HG02938 (cell line): Measurements from ENCODE around the gene DPYD.

Source experiments
- ATAC-seq: cut with Tn5 transposase; IDR thresholded peaks from one replicate; pipeline ENCODE4 v1.9.1; 2021; ENCODE audit warnings: mild to moderate bottlenecking, moderate library complexity; ENCODE audit not compliant: unreplicated experiment

DPYD gene

DNA sequence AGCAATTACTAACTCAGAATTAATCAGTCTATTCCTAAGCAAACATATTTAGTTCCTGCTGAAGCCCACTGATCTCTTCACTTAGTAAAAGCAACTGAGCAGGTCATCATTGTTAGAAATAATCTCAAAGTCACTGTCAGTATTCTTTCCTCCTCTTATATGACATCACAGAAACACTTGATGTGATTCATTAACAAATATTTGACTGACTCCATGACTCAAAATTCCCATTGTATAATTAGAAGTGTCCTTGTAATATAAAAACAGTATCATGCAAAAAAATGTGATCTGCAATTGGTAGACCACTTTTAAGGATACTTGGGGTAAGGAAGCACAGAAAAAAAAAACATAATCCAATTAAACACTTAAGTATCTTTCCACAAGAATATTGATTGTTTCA lies 194.4 kb downstream of the DPYD start:
- ATAC-seq: no peak

DNA sequence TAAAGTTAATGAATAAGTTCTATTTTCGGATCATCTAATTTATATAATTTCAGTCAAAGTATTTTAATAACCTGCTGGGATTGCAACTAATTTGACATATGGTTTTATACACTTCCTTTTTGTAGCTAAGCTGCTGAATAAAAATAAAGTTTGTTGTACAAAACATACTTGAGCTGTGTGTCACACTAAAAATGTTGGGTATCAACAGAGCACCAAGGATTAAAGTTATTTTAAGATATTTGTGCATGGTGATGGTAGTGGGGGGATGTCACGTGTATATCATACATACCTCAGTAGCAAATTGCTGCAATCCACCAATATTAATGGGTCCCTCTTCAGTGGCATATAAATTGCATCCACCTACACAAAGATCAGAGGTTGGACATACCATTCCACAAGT lies 199.6 kb downstream of the DPYD start:
- no peak for ATAC-seq

DNA sequence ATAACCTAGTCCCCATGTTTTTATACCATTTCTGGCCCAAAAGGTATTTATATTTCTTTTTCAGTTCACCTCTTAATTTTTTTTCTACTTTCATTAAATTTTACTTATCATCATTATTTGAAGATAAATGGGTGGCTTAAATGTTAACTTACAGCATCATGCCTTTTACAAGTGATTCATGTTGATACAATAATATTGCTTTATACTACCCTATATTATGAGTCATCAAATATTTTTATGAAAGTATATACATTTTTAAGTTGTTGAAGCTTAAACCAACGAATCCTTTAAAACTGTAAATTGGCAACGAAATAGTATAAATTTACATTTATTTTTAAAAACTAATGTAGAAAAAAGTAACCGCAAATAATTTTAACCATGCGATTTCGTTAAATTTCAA lies 207.9 kb downstream of the DPYD start:
- no peak for ATAC-seq

DNA sequence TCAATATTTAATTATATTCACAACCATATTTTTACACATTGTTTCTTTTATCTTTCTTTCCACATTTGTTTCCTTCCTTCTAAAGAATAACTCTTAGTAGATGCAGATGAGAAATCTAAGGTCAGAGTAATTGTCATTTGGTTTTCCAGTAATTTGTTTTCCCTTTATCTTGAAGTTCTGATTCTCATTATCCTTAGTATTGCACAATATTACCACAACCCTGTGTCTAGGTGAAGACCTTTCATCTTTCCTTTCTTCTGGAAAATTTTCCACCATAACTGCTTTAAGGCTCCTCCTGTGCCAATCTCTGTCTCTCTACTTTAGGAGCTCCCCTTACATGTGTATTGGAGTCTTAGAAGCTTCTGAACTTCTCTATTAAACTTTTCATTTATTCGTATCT lies 209.0 kb downstream of the DPYD start:
- ATAC-seq: no peak

DNA sequence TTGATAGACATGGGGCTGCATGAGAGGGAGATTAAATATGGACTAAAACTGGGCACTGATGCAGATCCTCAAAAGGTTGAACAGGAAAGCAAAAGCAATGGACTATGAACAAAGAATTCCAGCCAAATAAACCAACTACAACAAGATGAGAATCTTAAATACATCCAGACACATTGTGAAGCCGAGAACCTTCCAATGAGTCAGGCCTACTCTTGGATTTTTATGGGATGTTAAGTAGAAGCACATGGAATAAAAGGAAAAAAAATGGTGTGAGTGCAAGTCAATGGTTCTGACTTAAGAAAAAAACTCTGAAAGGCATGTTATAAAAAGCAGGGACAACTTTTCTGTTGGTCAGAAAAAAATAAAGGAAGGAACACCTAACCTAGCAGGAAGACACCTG lies 227.2 kb downstream of the DPYD start:
- ATAC-seq: no peak

DNA sequence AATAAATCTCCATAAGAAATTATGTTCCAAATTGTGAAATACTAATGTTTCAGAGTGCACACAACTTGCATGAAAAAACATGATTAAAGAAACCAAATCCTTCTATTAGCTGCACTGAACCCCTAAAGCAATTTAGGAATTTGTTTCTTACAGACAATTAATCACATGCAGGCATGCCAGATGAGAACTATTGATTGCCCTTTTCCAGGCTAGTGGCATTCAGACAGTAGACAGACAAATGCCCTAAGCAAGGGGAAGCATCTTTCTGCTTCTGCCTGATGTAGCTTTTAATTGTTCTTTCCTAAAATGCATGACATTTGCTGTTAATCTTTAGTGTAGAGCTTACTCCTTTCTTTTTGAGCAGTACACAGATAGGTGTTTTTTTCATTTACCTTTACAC lies 229.5 kb downstream of the DPYD start:
- no peak for ATAC-seq

DNA sequence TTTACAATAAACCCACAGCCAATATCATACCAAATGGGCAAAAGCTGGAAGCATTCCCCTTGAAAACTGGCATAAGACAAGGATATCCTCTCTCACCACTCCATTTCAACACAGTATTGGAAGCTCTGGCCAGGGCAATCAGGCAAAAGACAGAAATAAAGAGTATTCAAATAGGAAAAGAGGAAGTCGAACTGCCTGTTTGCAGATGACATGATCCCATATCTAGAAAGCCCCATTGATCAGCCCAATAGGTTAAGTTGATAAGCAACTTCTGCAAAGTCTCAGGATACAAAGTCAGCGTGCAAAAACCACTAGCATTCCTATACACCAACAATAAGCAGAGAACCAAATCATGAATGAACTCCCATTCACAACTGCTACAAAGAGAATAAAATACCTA lies 235.5 kb downstream of the DPYD start:
- ATAC-seq: no peak

DNA sequence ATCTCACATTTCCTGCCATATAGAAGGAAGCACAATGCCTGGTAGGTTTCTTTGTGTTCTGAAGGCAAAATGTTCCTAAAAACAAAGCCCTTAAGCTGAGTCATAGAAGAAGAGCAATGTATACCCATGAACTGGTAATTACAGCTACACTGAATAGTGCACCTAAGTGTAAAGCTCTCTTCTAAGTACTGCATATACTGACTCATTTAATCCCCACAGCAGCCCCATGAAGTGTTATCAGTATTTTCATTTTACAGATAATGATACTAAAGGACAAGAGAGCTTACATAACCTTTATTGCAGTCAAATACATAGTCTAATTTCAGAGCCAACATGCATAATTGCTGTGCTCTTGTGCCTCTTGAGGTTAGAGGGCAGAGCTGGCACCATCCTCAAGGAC lies 239.9 kb downstream of the DPYD start:
- ATAC-seq: no peak

DNA sequence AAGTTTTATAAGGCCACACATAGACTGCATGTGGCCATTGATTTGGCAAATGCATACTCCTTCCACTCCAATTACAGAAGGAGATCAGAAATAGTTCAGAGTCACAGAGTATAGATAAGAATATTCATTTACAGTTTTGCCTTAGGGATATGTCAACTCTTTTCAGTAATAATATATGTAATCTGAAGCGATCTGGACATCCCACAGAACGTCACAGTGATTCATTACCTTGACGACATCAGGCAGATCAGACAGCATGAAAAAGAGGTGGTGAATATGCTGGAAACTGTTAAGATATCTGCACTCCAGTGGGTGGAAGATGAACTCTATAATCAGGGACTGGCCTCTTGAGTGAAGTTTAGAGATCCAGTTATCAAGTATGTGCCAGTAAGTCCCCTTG lies 240.4 kb downstream of the DPYD start:
- no peak for ATAC-seq

DNA sequence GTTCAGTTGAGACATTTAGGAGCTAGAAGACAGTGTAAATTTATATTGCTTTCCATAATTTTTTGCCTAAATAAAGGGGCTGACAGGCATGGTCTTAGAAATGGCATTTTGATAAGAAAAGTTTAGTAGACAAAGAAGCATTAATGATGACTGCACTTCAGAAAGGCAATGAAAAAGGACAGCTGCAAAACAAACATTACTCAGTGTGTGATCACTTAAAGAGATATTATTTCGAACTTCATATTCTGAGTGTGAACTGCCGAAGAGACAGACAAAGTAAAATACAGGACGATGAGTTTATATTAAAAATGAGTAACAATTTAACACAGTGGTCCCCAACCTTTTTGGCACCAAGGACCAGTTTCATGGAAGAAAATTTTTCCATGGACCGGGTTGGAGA lies 243.1 kb downstream of the DPYD start:
- no peak for ATAC-seq

DNA sequence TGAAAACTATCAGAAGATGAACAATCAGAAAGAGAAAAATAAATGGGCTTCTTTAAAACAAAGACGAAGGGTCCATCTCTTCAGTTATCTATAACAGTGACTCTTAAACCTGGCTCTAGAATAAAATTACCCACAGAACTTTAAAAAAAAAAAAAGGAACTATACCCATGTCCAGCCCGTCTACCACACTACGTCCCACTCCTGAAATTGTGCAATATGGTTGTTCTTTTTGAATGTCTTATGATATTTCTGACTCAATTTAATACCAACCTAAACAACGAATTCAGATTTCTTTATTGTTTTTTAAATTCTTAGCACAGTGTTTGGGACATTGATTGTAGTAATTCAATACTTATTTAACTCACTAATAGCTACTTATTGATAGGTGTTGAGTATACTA lies 246.3 kb downstream of the DPYD start:
- no peak for ATAC-seq

DNA sequence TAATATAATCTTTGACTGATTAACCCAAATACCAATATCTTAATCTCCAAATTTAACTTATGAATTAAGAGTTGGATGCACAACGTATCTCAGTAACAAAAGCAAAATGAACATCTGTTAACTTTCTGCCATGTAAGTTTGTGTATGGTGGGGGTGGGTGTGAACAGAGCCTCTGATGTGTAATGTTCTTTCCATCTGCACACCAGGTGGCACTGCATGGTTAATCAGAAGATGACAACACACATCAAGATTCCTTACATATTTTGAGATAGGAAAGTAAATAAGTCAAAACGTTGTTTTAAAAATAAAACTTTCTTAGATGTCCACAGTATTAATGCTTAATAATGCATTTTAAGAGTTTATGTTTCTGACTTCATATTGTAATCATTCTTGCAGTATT lies 251.9 kb downstream of the DPYD start:
- ATAC-seq: no peak

DNA sequence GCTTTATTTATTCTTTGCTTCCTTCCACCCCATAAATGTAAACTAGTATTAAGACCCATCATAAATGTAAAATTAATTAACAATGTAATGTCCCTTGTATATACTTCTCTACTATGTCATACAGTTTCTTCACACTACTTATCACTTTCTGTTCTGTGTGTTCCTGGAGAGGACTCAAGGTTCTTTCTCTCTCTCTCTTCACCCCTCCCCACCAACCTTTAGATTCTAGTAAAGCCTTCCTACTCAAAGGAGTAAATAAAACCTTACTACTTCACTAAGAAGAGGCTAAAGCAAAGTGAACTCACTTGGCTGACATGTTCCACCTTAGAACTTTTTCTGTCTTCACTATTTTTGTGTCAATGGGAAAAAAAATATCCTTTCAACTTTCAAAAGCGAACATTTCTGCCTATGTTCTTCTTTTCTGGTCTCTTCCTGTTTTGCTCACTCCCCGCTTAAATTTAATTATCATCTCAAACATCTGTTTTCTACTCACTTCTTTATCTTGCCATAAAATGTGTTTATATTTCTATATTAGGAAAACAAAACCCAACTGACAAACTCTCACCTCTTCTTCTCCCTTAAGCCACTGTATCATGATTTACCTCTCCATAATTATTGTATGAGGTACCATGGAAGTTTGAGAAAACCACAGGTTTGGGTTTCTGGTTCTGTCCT lies 260.3 kb downstream of the DPYD start:
- no peak for ATAC-seq

DNA sequence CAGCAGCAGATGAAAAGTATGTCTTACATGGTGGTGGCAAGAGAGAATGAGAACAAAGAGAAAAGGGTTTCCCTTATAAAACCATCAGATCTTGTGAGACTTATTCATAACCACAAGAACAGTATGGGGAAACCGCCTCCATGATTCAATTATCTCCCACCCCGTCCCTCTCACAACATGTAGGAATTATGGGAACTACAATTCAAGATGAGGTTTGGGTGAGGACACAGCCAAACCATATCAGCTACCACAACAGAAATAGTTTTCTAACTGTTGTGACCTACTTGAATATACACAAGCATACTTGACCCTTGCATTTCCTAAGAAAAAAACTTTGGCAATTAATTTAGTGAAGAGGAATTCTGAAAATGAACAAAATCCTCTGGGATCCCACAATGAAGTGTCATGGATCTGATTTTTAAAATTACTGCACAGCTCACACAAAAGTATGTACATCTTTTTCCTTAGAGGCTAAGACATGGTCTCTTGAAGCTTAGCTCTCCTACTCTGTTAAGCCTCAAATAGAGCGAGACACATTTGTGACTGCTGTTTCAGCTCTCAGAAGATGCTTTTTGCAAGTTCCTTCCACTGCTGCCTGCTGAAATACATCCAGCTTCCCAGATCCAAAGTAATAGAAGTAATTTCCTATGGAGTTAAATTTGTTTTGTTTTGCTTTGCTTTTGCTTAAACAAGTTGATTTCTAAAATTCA lies 265.8 kb downstream of the DPYD start:
- no peak for ATAC-seq

DNA sequence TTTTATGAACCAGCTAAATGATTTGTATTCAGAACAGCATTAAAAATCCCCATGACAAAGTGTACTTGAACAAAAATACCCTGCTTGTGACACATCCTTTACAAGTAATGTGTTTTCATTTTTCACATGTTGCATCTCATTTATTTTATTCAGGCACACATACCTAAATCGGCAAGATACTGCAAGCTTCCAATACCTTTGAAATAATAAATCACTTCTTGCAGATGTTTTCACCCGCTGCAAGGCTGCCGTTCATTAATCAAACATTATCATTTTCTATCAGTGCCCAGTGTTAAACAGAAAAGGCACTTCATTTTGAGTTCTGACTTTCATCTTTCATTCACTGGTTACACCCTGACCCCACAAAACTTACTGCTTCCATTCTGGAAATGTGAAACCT lies 269.6 kb downstream of the DPYD start:
- ATAC-seq: no peak

DNA sequence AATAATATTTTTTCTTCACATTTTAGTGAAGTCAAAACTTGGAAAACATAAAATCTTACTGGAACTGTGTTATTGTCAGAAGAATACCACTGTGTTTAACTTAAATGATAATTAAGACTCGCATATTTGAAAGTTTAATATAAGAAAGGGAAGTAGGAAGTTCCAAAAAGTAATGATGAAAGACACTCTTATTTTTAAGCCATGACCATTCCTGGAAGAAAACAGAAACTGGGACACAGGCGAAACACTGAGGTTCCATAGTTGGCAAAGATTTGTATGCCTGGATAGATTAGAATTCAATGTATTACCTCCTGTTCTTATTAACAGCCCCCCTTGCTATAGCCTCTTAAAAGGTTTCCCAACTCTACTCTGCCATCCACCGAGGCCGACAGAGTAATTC lies 271.2 kb downstream of the DPYD start:
- ATAC-seq: no peak

DNA sequence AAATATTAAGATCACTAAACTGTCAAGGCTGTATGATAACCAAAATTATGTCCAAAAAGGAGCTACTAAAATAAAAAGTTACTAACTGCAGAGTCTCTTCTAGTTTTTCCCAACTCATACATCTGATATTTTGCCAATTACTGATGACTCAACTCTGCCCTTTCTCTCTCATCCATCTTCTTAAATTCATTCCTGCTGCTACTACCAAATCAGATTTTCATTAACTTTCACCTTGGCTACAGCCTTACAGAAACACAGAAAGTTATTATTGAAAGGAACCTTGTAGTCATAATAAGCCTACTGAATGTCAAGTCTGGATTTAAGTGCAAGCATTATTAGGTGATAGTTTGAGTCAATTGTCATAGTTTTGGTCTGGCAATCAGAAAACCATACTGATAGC lies 273.1 kb downstream of the DPYD start:
- no peak for ATAC-seq

DNA sequence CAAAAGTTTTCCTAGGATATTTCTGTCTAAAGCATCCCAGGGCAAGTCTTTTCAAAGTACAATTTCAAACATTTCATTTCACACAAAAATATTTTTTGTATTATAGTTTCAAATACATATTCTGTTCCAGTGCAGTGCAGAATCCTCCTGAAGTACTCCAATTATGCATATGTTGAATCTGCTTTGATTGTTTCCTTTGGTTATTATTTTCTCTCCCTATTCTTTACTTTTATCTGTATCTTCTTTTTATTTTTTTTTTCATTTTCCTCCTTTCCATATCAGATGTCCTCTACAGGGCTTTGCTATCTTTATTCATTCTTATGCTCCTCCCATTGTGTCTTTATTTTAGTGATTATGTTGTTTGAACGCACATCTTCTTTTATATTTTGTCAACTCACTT lies 274.8 kb downstream of the DPYD start:
- no peak for ATAC-seq

DNA sequence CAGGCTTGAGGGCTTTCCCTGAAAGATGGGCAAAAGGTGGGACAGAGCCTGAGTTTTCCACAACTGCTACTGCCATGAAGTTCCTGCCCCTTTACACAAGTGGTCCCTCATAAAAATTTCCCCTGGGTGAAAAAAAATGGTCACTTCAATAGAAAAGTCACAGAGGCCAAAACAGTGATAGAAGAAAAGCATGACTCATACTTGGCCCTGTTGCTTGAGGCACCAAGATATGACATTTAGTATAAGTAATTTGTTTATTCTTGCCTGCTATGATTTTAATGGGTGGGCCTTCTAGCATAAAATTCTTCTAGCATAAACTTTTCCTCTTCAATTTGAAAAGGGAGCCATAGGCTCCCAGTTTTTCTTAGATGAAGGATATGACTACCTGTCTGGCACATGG lies 280.2 kb downstream of the DPYD start:
- no peak for ATAC-seq

DNA sequence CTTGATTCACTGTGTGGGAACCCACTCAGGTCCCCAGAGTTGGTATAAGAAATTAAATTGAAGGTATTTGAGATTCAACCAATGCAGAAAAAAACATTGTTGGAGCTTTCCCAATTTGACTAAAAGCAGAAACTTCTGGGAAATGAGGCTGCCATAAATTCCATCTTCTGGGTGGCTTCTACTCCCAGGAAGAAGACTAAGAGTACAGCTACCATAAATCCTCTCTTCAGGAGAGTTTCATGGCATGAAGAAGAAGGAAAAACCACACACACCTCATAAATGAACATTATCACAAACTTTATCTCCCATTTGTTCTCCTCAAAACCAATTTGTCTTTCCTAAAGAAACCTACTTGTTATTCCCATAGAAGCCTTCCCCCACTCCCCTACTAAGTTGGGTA lies 283.9 kb downstream of the DPYD start:
- ATAC-seq: no peak

DNA sequence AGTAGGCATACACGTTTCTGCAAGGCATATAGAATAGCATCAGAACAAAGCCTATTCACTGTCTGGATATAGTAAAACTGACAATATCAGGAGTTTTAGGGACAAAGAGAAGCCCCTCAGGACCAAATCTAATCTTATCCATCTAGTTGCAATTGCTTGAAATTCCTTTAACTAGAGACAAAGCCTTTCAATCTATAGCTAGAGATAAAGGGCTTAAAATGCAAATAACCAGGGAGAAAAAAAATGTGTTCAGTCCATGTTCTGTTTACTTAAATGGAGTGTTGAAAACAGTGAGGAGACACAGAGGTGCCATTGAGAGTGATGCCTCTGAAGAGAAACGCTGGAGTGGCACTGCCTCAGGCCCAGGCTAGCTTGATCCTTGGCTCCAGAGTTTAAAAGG lies 286.1 kb downstream of the DPYD start:
- no peak for ATAC-seq

DNA sequence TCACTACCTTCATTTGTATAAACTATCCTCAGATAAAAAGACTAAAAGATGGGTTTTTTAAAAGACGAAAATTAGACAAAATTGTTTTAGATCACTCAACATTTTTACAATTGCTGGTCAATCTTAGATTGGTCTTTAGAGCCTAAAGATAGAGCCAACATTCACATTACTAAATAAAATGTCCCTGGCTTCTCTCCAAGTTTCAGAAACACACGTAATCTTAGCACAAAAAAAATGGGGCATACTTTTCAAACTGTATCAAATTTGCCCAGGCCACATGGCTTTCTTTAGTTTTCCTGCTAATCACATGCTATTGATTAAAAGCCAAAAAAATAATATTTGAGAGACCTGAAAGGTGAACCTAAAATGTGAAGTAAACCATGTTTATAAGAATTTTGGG lies 288.1 kb downstream of the DPYD start:
- ATAC-seq: no peak

DNA sequence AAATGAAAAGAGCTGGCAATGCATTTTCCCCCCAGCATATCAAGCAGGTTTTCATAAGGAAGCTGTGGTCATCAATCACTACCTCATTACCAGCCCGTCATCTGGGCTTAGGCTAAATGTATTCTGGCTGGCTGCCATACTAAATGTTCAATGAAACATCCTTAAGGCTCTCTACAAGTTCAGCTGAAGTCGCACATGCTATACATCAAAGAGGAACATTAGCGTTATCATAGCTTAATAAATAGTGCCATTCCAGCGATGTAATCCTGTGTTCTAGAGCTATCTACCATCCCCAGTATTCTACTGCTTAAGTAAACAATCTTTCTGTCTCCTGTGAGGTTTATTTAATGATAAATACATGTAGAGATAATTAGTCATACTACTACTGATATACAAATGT lies 288.8 kb downstream of the DPYD start:
- no peak for ATAC-seq
